Sigmoid colon (tissue), 4 donors: ENCODE results near the gene SLC44A4.
"Not testable (repeated sequence)": the region's sequence is repeated elsewhere in the genome, so short reads cannot be mapped to it uniquely, and the experiment has no call there.

ENCODE experiments used
- EP300 ChIP-seq, 4 donors: sonication (generic); formaldehyde crosslinking; IDR thresholded peaks; one replicate each; pipeline ENCODE4 v1.6.1; 2017; ENCODE audit warnings: antibody characterized with exemption in 4 of 4
- POLR2A ChIP-seq, 2 donors: fragments of 450-650 bp; IDR thresholded peaks; one replicate each; pipeline ENCODE4 v1.6.1; 2016; ENCODE audit warnings: antibody characterized with exemption in 2 of 2, mild to moderate bottlenecking in 2 of 2, moderate library complexity in 2 of 2
- POLR2AphosphoS5 ChIP-seq, 4 donors: sonication (generic); formaldehyde crosslinking; IDR thresholded peaks; one replicate each; pipeline ENCODE4 v1.6.1; 2017; ENCODE audit warnings: antibody characterized with exemption in 4 of 4
- TF ChIP-seq, protein P1 (sequence below), 4 experiments: fragments of 450-650 bp in 3 of 4; fragments of 200-600 bp in 1 of 4; IDR thresholded peaks; one replicate each; pipeline ENCODE4 v1.5.1; 2016 to 2019; ENCODE audit warnings: antibody characterized with exemption in 4 of 4, mild to moderate bottlenecking in 3 of 4, moderate library complexity in 2 of 4

DNA sequence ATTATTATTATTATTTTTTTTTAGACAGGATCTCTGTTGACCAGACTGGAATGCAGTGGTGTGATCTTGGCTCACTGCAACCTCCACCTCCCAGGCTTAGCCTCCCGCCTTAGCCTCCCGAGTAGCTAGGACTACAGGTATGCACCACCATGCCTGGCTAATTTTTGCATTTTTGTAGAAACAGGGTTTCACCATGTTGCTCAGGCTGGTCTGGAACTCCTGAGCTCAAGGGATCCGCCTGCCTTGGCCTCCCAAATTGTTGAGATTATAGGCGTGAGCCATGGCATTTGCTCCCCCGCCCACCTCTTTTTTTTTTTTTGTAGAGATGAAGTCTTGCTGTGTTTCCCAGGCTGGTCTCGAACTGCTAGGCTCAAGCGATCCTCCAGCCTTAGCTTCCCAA is 30.5 kb upstream of the SLC44A4 start:
- TF ChIP-seq, protein P1, sequence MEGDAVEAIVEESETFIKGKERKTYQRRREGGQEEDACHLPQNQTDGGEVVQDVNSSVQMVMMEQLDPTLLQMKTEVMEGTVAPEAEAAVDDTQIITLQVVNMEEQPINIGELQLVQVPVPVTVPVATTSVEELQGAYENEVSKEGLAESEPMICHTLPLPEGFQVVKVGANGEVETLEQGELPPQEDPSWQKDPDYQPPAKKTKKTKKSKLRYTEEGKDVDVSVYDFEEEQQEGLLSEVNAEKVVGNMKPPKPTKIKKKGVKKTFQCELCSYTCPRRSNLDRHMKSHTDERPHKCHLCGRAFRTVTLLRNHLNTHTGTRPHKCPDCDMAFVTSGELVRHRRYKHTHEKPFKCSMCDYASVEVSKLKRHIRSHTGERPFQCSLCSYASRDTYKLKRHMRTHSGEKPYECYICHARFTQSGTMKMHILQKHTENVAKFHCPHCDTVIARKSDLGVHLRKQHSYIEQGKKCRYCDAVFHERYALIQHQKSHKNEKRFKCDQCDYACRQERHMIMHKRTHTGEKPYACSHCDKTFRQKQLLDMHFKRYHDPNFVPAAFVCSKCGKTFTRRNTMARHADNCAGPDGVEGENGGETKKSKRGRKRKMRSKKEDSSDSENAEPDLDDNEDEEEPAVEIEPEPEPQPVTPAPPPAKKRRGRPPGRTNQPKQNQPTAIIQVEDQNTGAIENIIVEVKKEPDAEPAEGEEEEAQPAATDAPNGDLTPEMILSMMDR (IDR thresholded peaks at IDR 0.05): not testable (repeated sequence)
- TF ChIP-seq POLR2AphosphoS5, EP300, POLR2A (IDR thresholded peaks at IDR 0.05): not testable (repeated sequence)
